HCT116 (cell line): ENCODE data around the gene SLC39A13. TPM values are rescaled to one million over a fixed set of nuclear protein-coding genes. Genes with fewer than 3 reads are reported as not detected.

Experiments used
- ATAC-seq: fragments of 200-7000 bp; cut with Tn5 transposase; 2 replicates; pipeline ENCODE4 v1.9.1; 2020; ENCODE audit warnings: mild to moderate bottlenecking, moderate library complexity
- BruUV-seq: library from RNA; stranded (reverse); fragments of 400-500 nt; replicated peaks from 2 replicates; lab custom pipeline; 2021; lab: Mats Ljungman, UMichigan
- CTCF ChIA-PET: fragments of 300-600 bp; sonication (Branson Sonifier 250); formaldehyde crosslinking; loops from one replicate; lab custom pipeline; 2021; ENCODE audit warnings: antibody characterized with exemption; lab: Charles Lee
- POLR2A ChIA-PET: fragments of 300-600, 350-600 bp; sonication (Branson Sonifier 250); formaldehyde crosslinking; loops from one replicate; lab custom pipeline; 2021; ENCODE audit warnings: antibody characterized with exemption; lab: Charles Lee
- RAD21 ChIA-PET, 2 experiments: fragments of 300-600 bp; sonication (Branson Sonifier 250); formaldehyde crosslinking; loops; one replicate each; lab custom pipeline; 2023; ENCODE audit warnings: low total read pairs in 2 of 2; ENCODE audit not compliant: uncharacterized antibody in 2 of 2, unreplicated experiment in 2 of 2, low non-redundant PET in 1 of 2; lab: Charles Lee
- DNase-seq: peaks from one replicate; pipeline ENCODE4 v3.0.0-alpha.2; 2010; ENCODE audit warnings: low read depth, low spot score
- H2AFZ ChIP-seq: fragments of 200-600 bp; shearing (Covaris generic), sonication (generic); 2 replicates; pipeline ENCODE4 v1.6.1; 2017; ENCODE audit warnings: low read depth, mixed run types, mixed read lengths, antibody characterized with exemption, low read length; ENCODE audit not compliant: poor library complexity, severe bottlenecking
- H3K27ac ChIP-seq: 2 replicates; pipeline ENCODE4 v1.5.1; 2012; ENCODE audit warnings: low read depth, low read length
- H3K27me3 ChIP-seq: fragments of 200-600 bp; sonication (generic); 2 replicates; pipeline ENCODE4 v1.6.1; 2016; ENCODE audit warnings: mixed run types, low read length, mixed read lengths; ENCODE audit not compliant: insufficient read depth
- H3K36me3 ChIP-seq, 2 experiments: fragments of 200-500 bp in 1 of 2; fragments of 200-600 bp in 1 of 2; sonication (Bioruptor generic) in 1 of 2; sonication (generic) in 1 of 2; 2 replicates each; pipeline versions ENCODE4 v1.5.1 to v1.6.1; 2014 to 2016; ENCODE audit warnings: low read length in 2 of 2, inconsistent platforms in 1 of 2, mixed read lengths in 1 of 2, mixed run types in 1 of 2; ENCODE audit not compliant: insufficient read depth in 2 of 2, control insufficient read depth in 1 of 2
- H3K4me1 ChIP-seq, 2 experiments: fragments of 200-600 bp in 1 of 2; sonication (generic) in 1 of 2; 2 replicates each; pipeline versions ENCODE4 v1.5.1 to v1.6.1; 2012 to 2017; ENCODE audit warnings: low read length in 2 of 2, inconsistent platforms in 1 of 2, mild to moderate bottlenecking in 1 of 2, mixed read lengths in 1 of 2, mixed run types in 1 of 2, moderate library complexity in 1 of 2; ENCODE audit not compliant: insufficient read depth in 2 of 2, control insufficient read depth in 1 of 2
- H3K4me2 ChIP-seq: fragments of 200-600 bp; sonication (generic); 2 replicates; pipeline ENCODE4 v1.6.1; 2017; ENCODE audit warnings: mixed run types, low read length, mixed read lengths
- H3K4me3 ChIP-seq, 2 experiments: fragments of 200-600 bp in 1 of 2; sonication (generic) in 1 of 2; replicated peaks in 1 of 2; 2 replicates each; pipeline ENCODE4 v1.5.1; 2011 to 2016; ENCODE audit warnings: low read length in 2 of 2, control low read depth in 1 of 2, low read depth in 1 of 2, mild to moderate bottlenecking in 1 of 2, mixed read lengths in 1 of 2, mixed run types in 1 of 2
- H3K79me2 ChIP-seq: fragments of 200-600 bp; sonication (generic); 2 replicates; pipeline ENCODE4 v1.6.1; 2017; ENCODE audit warnings: mild to moderate bottlenecking, mixed run types, low read length, moderate library complexity, mixed read lengths; ENCODE audit not compliant: insufficient read depth
- H3K9ac ChIP-seq: fragments of 200-600 bp; sonication (generic); 2 replicates; pipeline ENCODE4 v1.6.1; 2016; ENCODE audit warnings: low read length, mixed read lengths
- H3K9me2 ChIP-seq: fragments of 200-600 bp; sonication (generic), shearing (Covaris generic); 2 replicates; pipeline ENCODE4 v1.6.1; 2017; ENCODE audit warnings: mixed run types, mild to moderate bottlenecking, moderate library complexity; ENCODE audit not compliant: insufficient read depth
- H3K9me3 ChIP-seq, 2 experiments: fragments of 200-500 bp in 1 of 2; fragments of 200-600 bp in 1 of 2; sonication (Bioruptor generic) in 1 of 2; sonication (generic) in 1 of 2; 2 replicates each; pipeline ENCODE4 v1.6.1; 2014 to 2017; ENCODE audit warnings: low read length in 2 of 2, mixed read lengths in 2 of 2, inconsistent platforms in 1 of 2, low read depth in 1 of 2, mild to moderate bottlenecking in 1 of 2, mixed run types in 1 of 2, moderate library complexity in 1 of 2; ENCODE audit not compliant: control insufficient read depth in 1 of 2, insufficient read depth in 1 of 2
- H4K20me1 ChIP-seq: fragments of 200-600 bp; sonication (generic), shearing (Covaris generic); 2 replicates; pipeline ENCODE4 v1.6.1; 2017; ENCODE audit warnings: mixed run types, mild to moderate bottlenecking, moderate library complexity; ENCODE audit not compliant: insufficient read depth
- CTCF ChIP-seq, 3 experiments: fragments of 200-600 bp in 1 of 3; sonication (generic) in 1 of 3; IDR thresholded peaks in 2 of 3; conservative IDR thresholded peaks in 1 of 3; 2 replicates each; pipeline ENCODE4 v1.5.1; 2012 to 2017; ENCODE audit warnings: low read depth in 2 of 3, low read length in 2 of 3, antibody characterized with exemption in 1 of 3, borderline replicate concordance in 1 of 3, control low read depth in 1 of 3, mild to moderate bottlenecking in 1 of 3, mixed read lengths in 1 of 3, mixed run types in 1 of 3, moderate library complexity in 1 of 3; ENCODE audit not compliant: insufficient read depth in 1 of 3
- EGR1 ChIP-seq: IDR thresholded peaks from 2 replicates; pipeline ENCODE4 v1.6.1; 2012; ENCODE audit warnings: low read depth
- EZH2 ChIP-seq: fragments of 200-600 bp; sonication (generic); IDR thresholded peaks from 2 replicates; pipeline ENCODE4 v1.6.1; 2017; ENCODE audit warnings: antibody characterized with exemption, mixed run types
- MAX ChIP-seq: IDR thresholded peaks from 2 replicates; pipeline ENCODE4 v1.6.1; 2012
- POLR2A ChIP-seq: IDR thresholded peaks from 2 replicates; pipeline ENCODE4 v1.7.0; 2011; ENCODE audit warnings: borderline replicate concordance; ENCODE audit not compliant: insufficient read depth, insufficient read length; ENCODE audit errors: extremely low read depth
- POLR2AphosphoS5 ChIP-seq: IDR thresholded peaks from 2 replicates; pipeline ENCODE4 v1.6.1; 2011; ENCODE audit warnings: mild to moderate bottlenecking, low read depth, low read length, moderate library complexity
- RAD21 ChIP-seq: IDR thresholded peaks from 2 replicates; pipeline ENCODE4 v1.6.1; 2012; ENCODE audit warnings: low read depth, mild to moderate bottlenecking
- REST ChIP-seq: IDR thresholded peaks from 2 replicates; pipeline ENCODE4 v1.6.1; 2012; ENCODE audit warnings: low read depth
- SIN3A ChIP-seq: IDR thresholded peaks from 2 replicates; pipeline ENCODE4 v1.6.1; 2012; ENCODE audit warnings: low read depth
- SP1 ChIP-seq: IDR thresholded peaks from 2 replicates; pipeline ENCODE4 v1.6.1; 2012; ENCODE audit warnings: low read depth
- SRF ChIP-seq: IDR thresholded peaks from 2 replicates; pipeline ENCODE4 v1.6.1; 2012; ENCODE audit warnings: low read depth
- TCF7L2 ChIP-seq: IDR thresholded peaks from 2 replicates; pipeline ENCODE4 v1.7.0; 2011; ENCODE audit warnings: borderline replicate concordance, inconsistent platforms; ENCODE audit not compliant: insufficient read depth, insufficient read length; ENCODE audit errors: extremely low read depth
- ZBTB33 ChIP-seq: IDR thresholded peaks from 2 replicates; pipeline ENCODE4 v1.6.1; 2011; ENCODE audit warnings: mild to moderate bottlenecking, low read length, moderate library complexity; ENCODE audit not compliant: insufficient replicate concordance; ENCODE audit errors: extremely low read depth
- ZNF274 ChIP-seq: fragments of 200-500 bp; sonication (Bioruptor generic); IDR thresholded peaks from 2 replicates; pipeline ENCODE4 v1.6.1; 2014; ENCODE audit warnings: mild to moderate bottlenecking, low read depth, low read length, inconsistent platforms
- intact Hi-C: fragments of 100-400 bp; cut with micrococcal nuclease; formaldehyde crosslinking; loops from 2 replicates; pipeline ENCODE4 v1.10.0; 2022
- total RNA-seq: library from RNA; stranded (reverse); gene quantifications from one replicate; pipeline ENCODE4 v1.2.1, GENCODE V29; 2021; ENCODE audit not compliant: unreplicated experiment

SLC39A13 gene
- total RNA-seq, 1 experiment from 2014 or later, result 23.9 TPM

- TF ChIP-seq ZBTB33, result no peak
- TF ChIP-seq SIN3A, result no peak
- no peak for TF ChIP-seq EZH2
- no peak for TF ChIP-seq POLR2AphosphoS5
- TF ChIP-seq TCF7L2, result no peak
- no peak for TF ChIP-seq MAX
Measured at GRCh38 chr11:47436726-47437125, 28.3 kb downstream of the SLC39A13 start (continued).

GRCh38 chr11:47437218-47437745, 28.9 kb downstream of the SLC39A13 start:
- CTCF ChIA-PET, result no interaction called here
- H3K79me2 ChIP-seq, result no peaks in the 10 kb centered on the region
- H4K20me1 ChIP-seq, result no peaks in the 10 kb centered on the region
- DNase-seq, result no peak
- no peaks in the 10 kb centered on the region for H3K9me2 ChIP-seq
- no peaks in the 10 kb centered on the region for H3K9me3 ChIP-seq
- no peak overlapping the region for H3K9ac ChIP-seq
- ATAC-seq, result no peak
- RAD21 ChIA-PET, result no interaction called here
- H3K36me3 ChIP-seq, result no peaks in the 10 kb centered on the region
- POLR2A ChIA-PET, result no interaction called here
- no peak overlapping the region for H3K4me3 ChIP-seq
- intact Hi-C loops, result no loop called here
- no peak overlapping the region for H3K27ac ChIP-seq
- TF ChIP-seq SRF (no peak), ZNF274 (no peak), ZBTB33 (no peak), CTCF (IDR thresholded peaks at IDR 0.05 in 2 of 3, conservative IDR thresholded peaks at IDR 0.05 in 1 of 3; ENCODE audit: borderline replicate concordance in 1 of 3, insufficient read depth in 1 of 3, low read depth in 2 of 3, low read length in 2 of 3) (no peak), SIN3A (no peak), RAD21 (no peak), POLR2AphosphoS5 (no peak), POLR2A (no peak), EGR1 (no peak), REST (no peak), SP1 (no peak)
- TF ChIP-seq, all 23 proteins: peak for 0
- no peaks in the 10 kb centered on the region for H3K27me3 ChIP-seq
- H3K4me2 ChIP-seq, result no peak overlapping the region
- BruUV-seq, result no TSS peak
- no peak overlapping the region for H2AFZ ChIP-seq
- H3K4me1 ChIP-seq, result no peaks in the 10 kb centered on the region
